ENCODE data around the gene SLC35F5. TPM values are rescaled to one million over a fixed set of nuclear protein-coding genes. Genes with fewer than 3 reads are reported as not detected.

The SLC35F5 gene
- polyA plus RNA-seq, 4 donors, result 12.7 to 86.0 (median 19.7) TPM

GRCh38 chr2:113750385-113750784 lies 6.1 kb downstream of the SLC35F5 start:
- DNase-seq, result no peak
- Histone ChIP-seq H3K4me3 (ENCODE audit: low read depth in 1 of 3, low read length in 3 of 3) (no peak overlapping the region), H3K36me3 (ENCODE audit: control insufficient read depth in 3 of 3, insufficient read depth in 2 of 3, low read depth in 1 of 3, low read length in 3 of 3) (peaks cover 0 to 31% (median 7%) of the 10 kb centered on the region in 3 donors), H3K27ac (ENCODE audit: low read depth in 1 of 3, low read length in 2 of 3) (no peak overlapping the region), H3K9me3 (ENCODE audit: control insufficient read depth in 2 of 2, insufficient read depth in 1 of 2, low read depth in 1 of 2, low read length in 1 of 2) (no peaks in the 10 kb centered on the region), H3K27me3 (ENCODE audit: control insufficient read depth in 3 of 3, insufficient read depth in 3 of 3, low read length in 3 of 3) (no peaks in the 10 kb centered on the region), H3K4me1 (ENCODE audit: control insufficient read depth in 3 of 3, insufficient read depth in 2 of 3, low read depth in 1 of 3, low read length in 2 of 3) (no peaks in the 10 kb centered on the region)
- WGBS, 3 donors, result 94 to 97% (median 96%) methylated on average over 4 of the region's 4 CpGs
- no peak for FAIRE-seq

GRCh38 chr2:113741091-113741490 lies 15.4 kb downstream of the SLC35F5 start:
- Histone ChIP-seq H3K4me3 (ENCODE audit: low read depth in 1 of 3, low read length in 3 of 3) (no peak overlapping the region), H3K36me3 (ENCODE audit: control insufficient read depth in 3 of 3, insufficient read depth in 2 of 3, low read depth in 1 of 3, low read length in 3 of 3) (peaks cover 2 to 12% (median 8%) of the 10 kb centered on the region in 3 donors), H3K27me3 (ENCODE audit: control insufficient read depth in 3 of 3, insufficient read depth in 3 of 3, low read length in 3 of 3) (no peaks in the 10 kb centered on the region), H3K4me1 (ENCODE audit: control insufficient read depth in 3 of 3, insufficient read depth in 2 of 3, low read depth in 1 of 3, low read length in 2 of 3) (no peaks in the 10 kb centered on the region), H3K9me3 (ENCODE audit: control insufficient read depth in 2 of 2, insufficient read depth in 1 of 2, low read depth in 1 of 2, low read length in 1 of 2) (no peaks in the 10 kb centered on the region), H3K27ac (ENCODE audit: low read depth in 1 of 3, low read length in 2 of 3) (no peak overlapping the region)
- WGBS, 3 donors, result 84 to 95% (median 85%) methylated on average over 1 of the region's 1 CpG
- no peak for DNase-seq
- no peak for FAIRE-seq

GRCh38 chr2:113739849-113740248 lies 16.6 kb downstream of the SLC35F5 start:
- Histone ChIP-seq H3K27me3 (ENCODE audit: control insufficient read depth in 3 of 3, insufficient read depth in 3 of 3, low read length in 3 of 3) (no peaks in the 10 kb centered on the region), H3K9me3 (ENCODE audit: control insufficient read depth in 2 of 2, insufficient read depth in 1 of 2, low read depth in 1 of 2, low read length in 1 of 2) (no peaks in the 10 kb centered on the region), H3K27ac (ENCODE audit: low read depth in 1 of 3, low read length in 2 of 3) (peak overlapping the region in 1 of 3 donors; percentile 43), H3K36me3 (ENCODE audit: control insufficient read depth in 3 of 3, insufficient read depth in 2 of 3, low read depth in 1 of 3, low read length in 3 of 3) (peaks cover 2 to 14% (median 8%) of the 10 kb centered on the region in 3 donors), H3K4me1 (ENCODE audit: control insufficient read depth in 3 of 3, insufficient read depth in 2 of 3, low read depth in 1 of 3, low read length in 2 of 3) (no peaks in the 10 kb centered on the region), H3K4me3 (ENCODE audit: low read depth in 1 of 3, low read length in 3 of 3) (no peak overlapping the region)
- FAIRE-seq, result no peak
- DNase-seq, result peak; percentile 41 to 61
- WGBS, 3 donors, result 12 to 69% (median 42%) methylated on average over 4 of the region's 4 CpGs

- no peak for FAIRE-seq
Measured at GRCh38 chr2:113734185-113734584, 22.3 kb downstream of the SLC35F5 start.

GRCh38 chr2:113724010-113724409 lies 32.4 kb downstream of the SLC35F5 start:
- H3K36me3 ChIP-seq (ENCODE audit: control insufficient read depth in 3 of 3, insufficient read depth in 2 of 3, low read depth in 1 of 3, low read length in 3 of 3), result peaks cover 3 to 9% (median 9%) of the 10 kb centered on the region in 3 donors
- DNase-seq (no peak), FAIRE-seq (peak; percentile 23)
- H3K4me1 ChIP-seq (ENCODE audit: control insufficient read depth in 3 of 3, insufficient read depth in 2 of 3, low read depth in 1 of 3, low read length in 2 of 3), result no peaks in the 10 kb centered on the region
- H3K27ac ChIP-seq (ENCODE audit: low read depth in 1 of 3, low read length in 2 of 3), result no peak overlapping the region
- H3K4me3 ChIP-seq (ENCODE audit: low read depth in 1 of 3, low read length in 3 of 3), result no peak overlapping the region
- 59 to 79% (median 70%) methylated on average over 3 of the region's 3 CpGs for WGBS, 3 donors
- no peaks in the 10 kb centered on the region for H3K9me3 ChIP-seq (ENCODE audit: control insufficient read depth in 2 of 2, insufficient read depth in 1 of 2, low read depth in 1 of 2, low read length in 1 of 2)
- H3K27me3 ChIP-seq (ENCODE audit: control insufficient read depth in 3 of 3, insufficient read depth in 3 of 3, low read length in 3 of 3), result no peaks in the 10 kb centered on the region

More at GRCh38 chr2:113734185-113734584, 22.3 kb downstream of the SLC35F5 start:
- Histone ChIP-seq H3K4me1 (ENCODE audit: control insufficient read depth in 3 of 3, insufficient read depth in 2 of 3, low read depth in 1 of 3, low read length in 2 of 3) (no peaks in the 10 kb centered on the region), H3K27ac (ENCODE audit: low read depth in 1 of 3, low read length in 2 of 3) (no peak overlapping the region), H3K36me3 (ENCODE audit: control insufficient read depth in 3 of 3, insufficient read depth in 2 of 3, low read depth in 1 of 3, low read length in 3 of 3) (peaks cover 0 to 5% (median 0%) of the 10 kb centered on the region in 3 donors), H3K9me3 (ENCODE audit: control insufficient read depth in 2 of 2, insufficient read depth in 1 of 2, low read depth in 1 of 2, low read length in 1 of 2) (no peaks in the 10 kb centered on the region), H3K4me3 (ENCODE audit: low read depth in 1 of 3, low read length in 3 of 3) (no peak overlapping the region), H3K27me3 (ENCODE audit: control insufficient read depth in 3 of 3, insufficient read depth in 3 of 3, low read length in 3 of 3) (no peaks in the 10 kb centered on the region)
- DNase-seq, result no peak
- WGBS, 3 donors, result 65 to 81% (median 68%) methylated on average over 1 of the region's 1 CpG

- Histone ChIP-seq H3K27me3 (ENCODE audit: control insufficient read depth in 3 of 3, insufficient read depth in 3 of 3, low read length in 3 of 3) (no peaks in the 10 kb centered on the region), H3K4me1 (ENCODE audit: control insufficient read depth in 3 of 3, insufficient read depth in 2 of 3, low read depth in 1 of 3, low read length in 2 of 3) (no peaks in the 10 kb centered on the region), H3K9me3 (ENCODE audit: control insufficient read depth in 2 of 2, insufficient read depth in 1 of 2, low read depth in 1 of 2, low read length in 1 of 2) (no peaks in the 10 kb centered on the region), H3K27ac (ENCODE audit: low read depth in 1 of 3, low read length in 2 of 3) (no peak overlapping the region), H3K36me3 (ENCODE audit: control insufficient read depth in 3 of 3, insufficient read depth in 2 of 3, low read depth in 1 of 3, low read length in 3 of 3) (peaks cover 3 to 11% (median 9%) of the 10 kb centered on the region in 3 donors), H3K4me3 (ENCODE audit: low read depth in 1 of 3, low read length in 3 of 3) (no peak overlapping the region)
- WGBS, 3 donors, result 76 to 87% (median 82%) methylated on average over 1 of the region's 1 CpG
- FAIRE-seq, result peak; percentile 47
- no peak for DNase-seq
Measured at GRCh38 chr2:113723411-113723810, 33.0 kb downstream of the SLC35F5 start.

GRCh38 chr2:113720167-113720566 lies 36.3 kb downstream of the SLC35F5 start:
- FAIRE-seq, result no peak
- Histone ChIP-seq H3K27me3 (ENCODE audit: control insufficient read depth in 3 of 3, insufficient read depth in 3 of 3, low read length in 3 of 3) (no peaks in the 10 kb centered on the region), H3K9me3 (ENCODE audit: control insufficient read depth in 2 of 2, insufficient read depth in 1 of 2, low read depth in 1 of 2, low read length in 1 of 2) (no peaks in the 10 kb centered on the region), H3K4me1 (ENCODE audit: control insufficient read depth in 3 of 3, insufficient read depth in 2 of 3, low read depth in 1 of 3, low read length in 2 of 3) (no peaks in the 10 kb centered on the region), H3K4me3 (ENCODE audit: low read depth in 1 of 3, low read length in 3 of 3) (no peak overlapping the region), H3K27ac (ENCODE audit: low read depth in 1 of 3, low read length in 2 of 3) (no peak overlapping the region), H3K36me3 (ENCODE audit: control insufficient read depth in 3 of 3, insufficient read depth in 2 of 3, low read depth in 1 of 3, low read length in 3 of 3) (peaks cover 4 to 11% (median 7%) of the 10 kb centered on the region in 3 donors)
- WGBS, 3 donors, result 64 to 70% (median 67%) methylated on average over 3 of the region's 3 CpGs
- DNase-seq, result no peak

GRCh38 chr2:113716291-113716690 lies 40.2 kb downstream of the SLC35F5 start:
- Histone ChIP-seq H3K36me3 (ENCODE audit: control insufficient read depth in 3 of 3, insufficient read depth in 2 of 3, low read depth in 1 of 3, low read length in 3 of 3) (peaks cover 3 to 13% (median 9%) of the 10 kb centered on the region in 3 donors), H3K27me3 (ENCODE audit: control insufficient read depth in 3 of 3, insufficient read depth in 3 of 3, low read length in 3 of 3) (no peaks in the 10 kb centered on the region), H3K4me3 (ENCODE audit: low read depth in 1 of 3, low read length in 3 of 3) (no peak overlapping the region), H3K9me3 (ENCODE audit: control insufficient read depth in 2 of 2, insufficient read depth in 1 of 2, low read depth in 1 of 2, low read length in 1 of 2) (no peaks in the 10 kb centered on the region), H3K4me1 (ENCODE audit: control insufficient read depth in 3 of 3, insufficient read depth in 2 of 3, low read depth in 1 of 3, low read length in 2 of 3) (no peaks in the 10 kb centered on the region), H3K27ac (ENCODE audit: low read depth in 1 of 3, low read length in 2 of 3) (no peak overlapping the region)
- DNase-seq, result no peak
- WGBS, 3 donors, result 78 to 88% (median 87%) methylated on average over 3 of the region's 3 CpGs
- no peak for FAIRE-seq

GRCh38 chr2:113712941-113713340 lies 43.5 kb downstream of the SLC35F5 start:
- DNase-seq (no peak), FAIRE-seq (no peak)
- no peak overlapping the region for H3K27ac ChIP-seq (ENCODE audit: low read depth in 1 of 3, low read length in 2 of 3)
- peaks cover 3 to 13% (median 10%) of the 10 kb centered on the region in 3 donors for H3K36me3 ChIP-seq (ENCODE audit: control insufficient read depth in 3 of 3, insufficient read depth in 2 of 3, low read depth in 1 of 3, low read length in 3 of 3)
- no peaks in the 10 kb centered on the region for H3K4me1 ChIP-seq (ENCODE audit: control insufficient read depth in 3 of 3, insufficient read depth in 2 of 3, low read depth in 1 of 3, low read length in 2 of 3)
- no peaks in the 10 kb centered on the region for H3K27me3 ChIP-seq (ENCODE audit: control insufficient read depth in 3 of 3, insufficient read depth in 3 of 3, low read length in 3 of 3)
- no peak overlapping the region for H3K4me3 ChIP-seq (ENCODE audit: low read depth in 1 of 3, low read length in 3 of 3)
- no peaks in the 10 kb centered on the region for H3K9me3 ChIP-seq (ENCODE audit: control insufficient read depth in 2 of 2, insufficient read depth in 1 of 2, low read depth in 1 of 2, low read length in 1 of 2)
- WGBS, 3 donors, result 94 to 96% (median 95%) methylated on average over 2 of the region's 2 CpGs
